Measurements from ENCODE around the gene NLRP8. TPM values are rescaled to one million over a fixed set of nuclear protein-coding genes. Genes with fewer than 3 reads are reported as not detected.

The NLRP8 gene
- total RNA-seq = not detected
- not detected for polyA plus RNA-seq

GRCh38 chr19:55947532-55947931 lies at the start of gene NLRP8:
Gene NLRP8, plus strand, starts transcription at chr19:55947832.
- no peaks in the 10 kb centered on the region for H3K9me3 ChIP-seq

GRCh38 chr19:55898911-55899310 lies 48.7 kb upstream of the NLRP8 start:
- no peaks in the 10 kb centered on the region for H3K36me3 ChIP-seq
- 74 to 83% methylated on average over 12 of the region's 12 CpGs for WGBS, 2 donors
- DNase-seq = no peak
- intact Hi-C loops (cut with DNase I) = no loop called here
- H3K4me3 ChIP-seq = no peak overlapping the region
- H3K27ac ChIP-seq = no peak overlapping the region
- TF ChIP-seq POLR2A (IDR thresholded peaks at IDR 0.05) (no peak), POLR2AphosphoS5 (IDR thresholded peaks at IDR 0.05) (no peak), CTCF (IDR thresholded peaks at IDR 0.05) (no peak), EP300 (IDR thresholded peaks at IDR 0.05) (no peak)
- no peaks in the 10 kb centered on the region for H3K27me3 ChIP-seq
- H3K9me3 ChIP-seq = no peaks in the 10 kb centered on the region
- no peaks in the 10 kb centered on the region for H3K4me1 ChIP-seq

More at GRCh38 chr19:55947532-55947931, at the start of gene NLRP8:
- H3K4me1 ChIP-seq = no peaks in the 10 kb centered on the region
- TF ChIP-seq EP300 (IDR thresholded peaks at IDR 0.05) = no peak
- TF ChIP-seq POLR2A (IDR thresholded peaks at IDR 0.05) = no peak
- TF ChIP-seq POLR2AphosphoS5 (IDR thresholded peaks at IDR 0.05) = no peak
- no peak for TF ChIP-seq CTCF (IDR thresholded peaks at IDR 0.05)
- H3K4me3 ChIP-seq = no peak within 1 kb of the TSS
- intact Hi-C loops (cut with DNase I) = no loop called here
- H3K36me3 ChIP-seq = no peaks in the 10 kb centered on the region
- H3K27ac ChIP-seq = no peak within 1 kb of the TSS
- no peaks in the 10 kb centered on the region for H3K27me3 ChIP-seq
- no peak for DNase-seq
- 78 to 83% methylated on average over 8 of the region's 8 CpGs for WGBS, 2 donors

DNA sequence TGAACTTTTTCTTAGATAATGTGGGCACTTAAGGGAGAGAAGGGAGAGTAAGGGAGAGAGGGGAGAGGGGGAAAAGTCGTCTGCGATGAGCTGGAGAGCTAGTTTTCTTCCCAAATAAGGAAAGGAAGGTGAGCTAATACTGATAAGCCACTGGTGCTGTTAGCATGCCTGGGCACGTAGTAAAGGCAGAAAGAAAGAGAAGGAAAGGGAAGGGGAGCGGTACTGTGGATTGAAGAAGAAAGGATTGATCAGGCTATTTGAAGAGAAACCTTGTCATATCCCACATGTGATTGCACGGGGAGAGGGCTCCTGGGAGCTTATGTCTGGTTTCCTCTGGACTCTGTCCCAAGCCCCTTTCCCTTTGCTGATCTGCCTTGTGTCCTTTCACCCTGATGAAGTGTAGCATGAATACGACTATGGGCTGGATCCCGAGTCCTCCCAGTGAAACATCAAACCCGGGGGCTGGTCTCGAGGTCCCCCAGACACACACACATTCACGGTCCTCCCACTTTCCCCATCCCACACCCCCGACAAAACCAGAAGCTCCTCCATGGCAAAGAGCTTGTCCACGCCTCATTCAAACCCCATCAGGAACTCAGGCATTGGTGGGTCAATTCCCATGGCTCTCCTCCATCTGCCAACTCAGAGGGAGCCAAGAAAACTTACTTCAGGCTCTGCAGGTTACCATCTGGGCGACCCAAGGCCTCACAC lies 46.1 kb upstream of the NLRP8 start:
- Histone ChIP-seq H3K36me3 (no peaks in the 10 kb centered on the region), H3K4me3 (no peak overlapping the region), H3K27me3 (no peaks in the 10 kb centered on the region), H3K9me3 (no peaks in the 10 kb centered on the region), H3K27ac (no peak overlapping the region), H3K4me1 (no peaks in the 10 kb centered on the region)
- 72 to 77% methylated on average over 13 of the region's 13 CpGs for WGBS, 2 donors
- no peak for DNase-seq
- intact Hi-C loops (cut with DNase I) = no loop called here
- no peak for TF ChIP-seq CTCF (IDR thresholded peaks at IDR 0.05)
- TF ChIP-seq POLR2AphosphoS5 (IDR thresholded peaks at IDR 0.05) = no peak
- TF ChIP-seq EP300 (IDR thresholded peaks at IDR 0.05) = no peak
- TF ChIP-seq POLR2A (IDR thresholded peaks at IDR 0.05) = no peak

- intact Hi-C loops (cut with DNase I) = no loop called here
- H3K27me3 ChIP-seq = no peaks in the 10 kb centered on the region
- H3K27ac ChIP-seq = no peak overlapping the region
- H3K9me3 ChIP-seq = no peaks in the 10 kb centered on the region
- no peaks in the 10 kb centered on the region for H3K4me1 ChIP-seq
- no peak overlapping the region for H3K4me3 ChIP-seq
- no peak for DNase-seq
- no peaks in the 10 kb centered on the region for H3K36me3 ChIP-seq
- no peak for TF ChIP-seq CTCF (IDR thresholded peaks at IDR 0.05)
- no peak for TF ChIP-seq POLR2A (IDR thresholded peaks at IDR 0.05)
- no peak for TF ChIP-seq EP300 (IDR thresholded peaks at IDR 0.05)
- no peak for TF ChIP-seq POLR2AphosphoS5 (IDR thresholded peaks at IDR 0.05)
- 71 to 81% methylated on average over 9 of the region's 9 CpGs for WGBS, 2 donors
Observed at GRCh38 chr19:55902080-55902751, 45.4 kb upstream of the NLRP8 start.
